Neuronal stem cell (in vitro differentiated cells): ENCODE measurements around the gene GLRX5.
"Not testable (repeated sequence)": the region's sequence is repeated elsewhere in the genome, so short reads cannot be mapped to it uniquely, and the experiment has no call there.

Experiments used
- DNase-seq: peaks from one replicate; pipeline ENCODE4 v3.0.0-alpha.2; 2013; ENCODE audit warnings: low spot score
- H2AFZ ChIP-seq: one replicate; pipeline ENCODE4 v1.6.1; 2013; ENCODE audit warnings: mild to moderate bottlenecking, low read length, inconsistent platforms
- H2AK5ac ChIP-seq: 2 replicates; pipeline ENCODE4 v1.6.1; 2013; ENCODE audit warnings: low read depth, mild to moderate bottlenecking, inconsistent platforms, low read length, moderate library complexity, mixed read lengths
- H2BK120ac ChIP-seq: 2 replicates; pipeline ENCODE4 v1.6.1; 2013; ENCODE audit warnings: low read depth, mild to moderate bottlenecking, inconsistent platforms, low read length, moderate library complexity, mixed read lengths
- H2BK12ac ChIP-seq: one replicate; pipeline ENCODE4 v1.6.1; 2013; ENCODE audit warnings: low read length, inconsistent platforms
- H2BK15ac ChIP-seq: 2 replicates; pipeline ENCODE4 v1.6.1; 2013; ENCODE audit warnings: mild to moderate bottlenecking, low read length, inconsistent platforms, mixed read lengths
- H2BK5ac ChIP-seq: one replicate; pipeline ENCODE4 v1.6.1; 2013; ENCODE audit warnings: inconsistent platforms, mild to moderate bottlenecking, low read length, moderate library complexity
- H3K14ac ChIP-seq: one replicate; pipeline ENCODE4 v1.6.1; 2013; ENCODE audit warnings: low read length, inconsistent platforms
- H3K18ac ChIP-seq: 2 replicates; pipeline ENCODE4 v1.6.1; 2013; ENCODE audit warnings: low read length, inconsistent platforms
- H3K23ac ChIP-seq: 2 replicates; pipeline ENCODE4 v1.6.1; 2013; ENCODE audit warnings: low read depth, mild to moderate bottlenecking, mixed read lengths, low read length, inconsistent platforms; ENCODE audit not compliant: poor library complexity
- H3K27ac ChIP-seq: replicated peaks from 3 replicates; pipeline ENCODE4 v1.5.1; 2013; ENCODE audit warnings: low read length, inconsistent platforms
- H3K27me3 ChIP-seq, 3 experiments: 2 replicates each; pipeline ENCODE4 v1.6.1; 2013; ENCODE audit warnings: low read length in 3 of 3, mild to moderate bottlenecking in 2 of 3, inconsistent platforms in 1 of 3, low read depth in 1 of 3, mixed read lengths in 1 of 3, moderate library complexity in 1 of 3; ENCODE audit not compliant: control insufficient read depth in 3 of 3, insufficient read depth in 3 of 3
- H3K36me3 ChIP-seq, 2 donors: replicated peaks in 1 of 2; 2 replicates each; pipeline ENCODE4 v1.6.1; 2013; ENCODE audit warnings: low read length in 2 of 2; ENCODE audit not compliant: control insufficient read depth in 2 of 2, insufficient read depth in 2 of 2
- H3K4ac ChIP-seq: 2 replicates; pipeline ENCODE4 v1.6.1; 2013; ENCODE audit warnings: inconsistent platforms, mild to moderate bottlenecking, low read length, moderate library complexity
- H3K4me1 ChIP-seq, 2 donors: 1 replicate in 1 of 2; 2 replicates in 1 of 2; pipeline ENCODE4 v1.6.1; 2013; ENCODE audit warnings: low read length in 2 of 2, low read depth in 1 of 2; ENCODE audit not compliant: control insufficient read depth in 2 of 2, insufficient read depth in 1 of 2
- H3K4me2 ChIP-seq: one replicate; pipeline ENCODE4 v1.6.1; 2013; ENCODE audit warnings: mild to moderate bottlenecking, low read length, inconsistent platforms; ENCODE audit not compliant: insufficient read depth, poor library complexity, severe bottlenecking
- H3K4me3 ChIP-seq, 2 donors: 2 replicates each; pipeline ENCODE4 v1.5.1; 2013; ENCODE audit warnings: low read length in 2 of 2, mild to moderate bottlenecking in 2 of 2, inconsistent platforms in 1 of 2, moderate library complexity in 1 of 2
- H3K79me1 ChIP-seq: one replicate; pipeline ENCODE4 v1.6.1; 2013; ENCODE audit warnings: low read depth, mild to moderate bottlenecking, inconsistent platforms, low read length, moderate library complexity
- H3K9ac ChIP-seq: one replicate; pipeline ENCODE4 v1.6.1; 2013; ENCODE audit warnings: mild to moderate bottlenecking, low read depth, low read length, inconsistent platforms; ENCODE audit not compliant: poor library complexity
- H3K9me3 ChIP-seq, 2 donors: replicated peaks in 1 of 2; 2 replicates each; pipeline versions ENCODE3 to v1.6.1; 2013; ENCODE audit warnings: low read length in 2 of 2, mild to moderate bottlenecking in 2 of 2, inconsistent platforms in 1 of 2, low read depth in 1 of 2, mixed read lengths in 1 of 2, moderate library complexity in 1 of 2; ENCODE audit not compliant: control insufficient read depth in 2 of 2, insufficient read depth in 1 of 2
- H4K8ac ChIP-seq: one replicate; pipeline ENCODE4 v1.6.1; 2013; ENCODE audit warnings: low read depth, mild to moderate bottlenecking, inconsistent platforms, low read length, moderate library complexity
- H4K91ac ChIP-seq: one replicate; pipeline ENCODE4 v1.6.1; 2013; ENCODE audit warnings: low read length, low read depth, mild to moderate bottlenecking, inconsistent platforms; ENCODE audit not compliant: poor library complexity
- WGBS, 2 donors: extraction: QIAGEN DNeasy Blood & Tissue Kit; methylation state at CpG; one replicate each; pipeline ENCODE4 v1.1.7; 2013; ENCODE audit warnings: missing lambda C conversion rate in 2 of 2, mixed read lengths in 1 of 2; ENCODE audit not compliant: insufficient read length in 2 of 2, insufficient replicate concordance in 1 of 2; ENCODE audit errors: extremely low coverage in 2 of 2; 5-methylcytosine and 5-hydroxymethylcytosine counted together

Gene GLRX5

DNA sequence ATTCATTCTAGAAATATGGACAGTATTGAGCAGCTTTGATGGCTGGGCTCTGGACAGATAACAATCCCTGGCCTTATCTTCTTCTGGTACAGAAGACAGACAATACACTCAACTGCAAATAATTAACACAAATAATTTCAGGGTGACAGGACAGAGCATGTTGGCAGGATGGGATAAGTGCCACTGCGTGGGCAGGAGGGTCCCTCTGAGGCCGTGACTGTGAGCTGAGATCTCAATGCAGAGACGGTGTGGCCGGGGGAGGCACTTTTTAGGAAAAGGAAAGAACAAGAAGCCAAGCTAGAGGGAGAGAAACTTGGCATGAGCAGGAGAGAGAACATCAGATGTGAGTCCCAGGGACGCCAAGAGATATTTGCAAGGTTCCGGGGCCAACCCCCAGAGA, 26.5 kb upstream of the GLRX5 start:
- no peak for DNase-seq
- Histone ChIP-seq H3K14ac (no peak overlapping the region), H3K9ac (no peak overlapping the region), H3K4me2 (no peak overlapping the region), H3K4ac (no peak overlapping the region), H2AFZ (no peak overlapping the region), H3K4me3 (no peak overlapping the region), H4K91ac (no peak overlapping the region), H2BK120ac (no peak overlapping the region), H2BK12ac (no peak overlapping the region), H2BK15ac (no peak overlapping the region), H2AK5ac (no peak overlapping the region), H3K36me3 (no peaks in the 10 kb centered on the region), H4K8ac (no peak overlapping the region), H3K27ac (no peak overlapping the region), H3K27me3 (peaks cover 0 to 33% (median 0%) of the 10 kb centered on the region in 3 experiments), H3K18ac (no peak overlapping the region), H3K79me1 (no peaks in the 10 kb centered on the region), H3K23ac (no peak overlapping the region), H2BK5ac (no peak overlapping the region), H3K4me1 (no peaks in the 10 kb centered on the region), H3K9me3 (no peaks in the 10 kb centered on the region)
- WGBS, 2 donors, result no CpG with 5 or more reads among the region's 6 CpGs

DNA sequence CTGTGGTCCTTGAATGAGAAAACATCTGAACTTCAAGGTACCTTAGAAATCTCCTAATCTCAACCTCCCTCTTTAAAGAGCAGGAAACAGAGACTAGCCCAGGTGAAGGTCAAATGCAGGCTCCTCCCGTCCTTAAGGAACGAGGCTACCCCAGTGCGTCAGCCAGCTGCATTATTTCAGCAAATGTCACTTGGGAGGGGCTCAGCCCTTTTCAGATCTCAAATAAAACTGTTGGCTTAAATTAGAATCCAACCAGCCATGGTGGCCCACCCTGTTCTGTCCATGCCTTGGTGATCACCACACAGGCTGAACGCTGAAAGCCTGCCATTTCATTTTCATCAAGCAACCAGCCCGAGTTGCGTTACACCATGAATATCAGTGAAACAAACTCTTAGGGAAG, 25.4 kb upstream of the GLRX5 start:
- Histone ChIP-seq H3K36me3 (no peaks in the 10 kb centered on the region), H4K91ac (no peak overlapping the region), H3K27me3 (peaks cover 0 to 37% (median 0%) of the 10 kb centered on the region in 3 experiments), H2BK12ac (no peak overlapping the region), H3K4me3 (no peak overlapping the region), H3K27ac (no peak overlapping the region), H2BK15ac (no peak overlapping the region), H2AK5ac (no peak overlapping the region), H3K9ac (no peak overlapping the region), H2BK5ac (no peak overlapping the region), H4K8ac (no peak overlapping the region), H3K14ac (no peak overlapping the region), H3K18ac (no peak overlapping the region), H2AFZ (no peak overlapping the region), H3K4me2 (no peak overlapping the region), H3K23ac (no peak overlapping the region), H2BK120ac (no peak overlapping the region), H3K79me1 (no peaks in the 10 kb centered on the region), H3K9me3 (no peaks in the 10 kb centered on the region), H3K4ac (no peak overlapping the region), H3K4me1 (peaks cover 2 to 4% of the 10 kb centered on the region in 2 donors)
- no peak for DNase-seq
- WGBS, 2 donors, result no CpG with 5 or more reads among the region's 6 CpGs

- H4K8ac ChIP-seq, H3K4ac ChIP-seq, H3K14ac ChIP-seq, H3K79me1 ChIP-seq, H2BK12ac ChIP-seq, H2BK15ac ChIP-seq, H3K18ac ChIP-seq, H3K9ac ChIP-seq, H2AK5ac ChIP-seq, H4K91ac ChIP-seq, H2BK5ac ChIP-seq, H2BK120ac ChIP-seq, H3K9me3 ChIP-seq, H3K23ac ChIP-seq, H3K36me3 ChIP-seq, H2AFZ ChIP-seq, H3K27ac ChIP-seq, H3K4me2 ChIP-seq, H3K4me3 ChIP-seq, DNase-seq: not testable (repeated sequence)
- Histone ChIP-seq H3K27me3 (peaks cover 0 to 42% (median 1%) of the 10 kb centered on the region in 3 experiments), H3K4me1 (peaks cover 10 to 12% of the 10 kb centered on the region in 2 donors)
- no CpG with 5 or more reads among the region's 9 CpGs for WGBS, 2 donors
These were observed 24.5 kb upstream of the GLRX5 start for GRCh38 chr14:95510344-95510743.

DNA sequence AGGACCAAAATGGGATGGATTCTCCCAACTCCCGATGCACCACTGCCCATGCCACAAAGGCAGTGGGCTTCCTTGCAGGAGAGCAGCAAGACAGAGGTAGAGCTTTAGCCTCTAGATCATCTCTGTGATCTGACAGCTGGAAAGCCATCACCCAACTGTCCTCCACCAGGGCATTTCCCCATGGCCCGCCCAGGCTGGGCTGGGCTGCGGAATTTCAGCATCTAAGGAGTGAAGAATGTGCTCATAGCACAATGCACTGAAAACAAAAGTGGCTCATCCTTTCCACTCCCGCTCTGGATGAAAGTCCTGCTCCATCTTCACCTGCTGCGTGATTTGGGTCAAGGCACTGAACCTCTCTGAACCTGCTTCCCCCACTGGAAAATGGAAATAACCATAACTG, 24.0 kb upstream of the GLRX5 start:
- Histone ChIP-seq H2BK5ac (no peak overlapping the region), H3K9me3 (no peaks in the 10 kb centered on the region), H2BK15ac (no peak overlapping the region), H3K4ac (no peak overlapping the region), H3K27ac (no peak overlapping the region), H3K4me1 (peaks cover 13 to 17% of the 10 kb centered on the region in 2 donors), H3K18ac (no peak overlapping the region), H3K4me2 (no peak overlapping the region), H3K14ac (no peak overlapping the region), H3K4me3 (no peak overlapping the region), H3K9ac (no peak overlapping the region), H3K79me1 (no peaks in the 10 kb centered on the region), H2AFZ (no peak overlapping the region), H4K8ac (no peak overlapping the region), H4K91ac (no peak overlapping the region), H3K27me3 (peaks cover 0 to 47% (median 6%) of the 10 kb centered on the region in 3 experiments), H2BK120ac (no peak overlapping the region), H3K36me3 (no peaks in the 10 kb centered on the region), H2BK12ac (no peak overlapping the region), H3K23ac (no peak overlapping the region), H2AK5ac (no peak overlapping the region)
- WGBS, 2 donors, result no CpG with 5 or more reads among the region's 5 CpGs
- no peak for DNase-seq
